Measurements from ENCODE around the gene ATP6V0A1.

DNA sequence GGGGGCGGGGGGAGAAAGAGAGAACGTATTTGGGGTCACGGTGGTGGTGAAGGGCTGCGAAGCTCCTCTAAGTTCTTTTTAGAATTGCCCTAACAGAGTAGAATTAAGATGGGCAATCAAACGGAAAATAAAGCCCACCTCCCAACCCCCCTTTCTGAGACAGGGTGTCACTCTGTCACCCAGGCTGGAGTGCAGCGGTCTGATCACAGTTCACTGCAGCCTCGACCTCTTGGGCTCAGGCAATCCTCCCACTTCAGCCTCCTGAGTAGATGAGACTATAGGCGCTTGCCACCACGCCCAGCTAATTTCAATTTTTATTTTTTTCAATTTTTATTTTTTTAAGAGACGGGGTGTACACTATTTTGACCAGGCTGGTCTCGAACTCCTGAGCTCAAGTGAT, 34.9 kb upstream of the ATP6V0A1 start:
- TF ChIP-seq ZNF331 (CRISPR knock-in tag; IDR thresholded peaks at IDR 0.05; ENCODE audit: low read depth): no peak
- TF ChIP-seq, protein P1, sequence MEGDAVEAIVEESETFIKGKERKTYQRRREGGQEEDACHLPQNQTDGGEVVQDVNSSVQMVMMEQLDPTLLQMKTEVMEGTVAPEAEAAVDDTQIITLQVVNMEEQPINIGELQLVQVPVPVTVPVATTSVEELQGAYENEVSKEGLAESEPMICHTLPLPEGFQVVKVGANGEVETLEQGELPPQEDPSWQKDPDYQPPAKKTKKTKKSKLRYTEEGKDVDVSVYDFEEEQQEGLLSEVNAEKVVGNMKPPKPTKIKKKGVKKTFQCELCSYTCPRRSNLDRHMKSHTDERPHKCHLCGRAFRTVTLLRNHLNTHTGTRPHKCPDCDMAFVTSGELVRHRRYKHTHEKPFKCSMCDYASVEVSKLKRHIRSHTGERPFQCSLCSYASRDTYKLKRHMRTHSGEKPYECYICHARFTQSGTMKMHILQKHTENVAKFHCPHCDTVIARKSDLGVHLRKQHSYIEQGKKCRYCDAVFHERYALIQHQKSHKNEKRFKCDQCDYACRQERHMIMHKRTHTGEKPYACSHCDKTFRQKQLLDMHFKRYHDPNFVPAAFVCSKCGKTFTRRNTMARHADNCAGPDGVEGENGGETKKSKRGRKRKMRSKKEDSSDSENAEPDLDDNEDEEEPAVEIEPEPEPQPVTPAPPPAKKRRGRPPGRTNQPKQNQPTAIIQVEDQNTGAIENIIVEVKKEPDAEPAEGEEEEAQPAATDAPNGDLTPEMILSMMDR (conservative IDR thresholded peaks at IDR 0.05; ENCODE audit: low read depth in 2 of 2): no peak

Data from GM23338 (cell line).